Activated naive CD8-positive, alpha-beta T cell treated with anti-CD3 and anti-CD28 coated beads, Interleukin-2, amount 10 ng/mL, durations not matched to agents 7 days and 5 days (primary cell): ENCODE data around the gene SAMD1. TPM values are rescaled to one million over a fixed set of nuclear protein-coding genes. Genes with fewer than 3 reads are reported as not detected.

Source experiments
- ATAC-seq: fragments of 150-1000 bp; cut with Tn5 transposase; one replicate; pipeline ENCODE4 v1.10.0; 2021; ENCODE audit warnings: low read depth, moderate library complexity
- POLR2A ChIA-PET: fragments of 350-600 bp; sonication (Branson Sonifier 250); formaldehyde crosslinking; loops from one replicate; lab custom pipeline; 2021; ENCODE audit warnings: antibody characterized with exemption; lab: Charles Lee
- DNase-seq: peaks from one replicate; pipeline ENCODE4 v3.0.0; 2021
- H3K27ac Mint-ChIP-seq: one replicate; pipeline ENCODE4 v1.8.0; 2022; ENCODE audit warnings: mild to moderate bottlenecking, mixed read lengths
- H3K27me3 Mint-ChIP-seq: one replicate; pipeline ENCODE4 v1.8.0; 2022; ENCODE audit warnings: mild to moderate bottlenecking, moderate library complexity, mixed read lengths
- H3K36me3 Mint-ChIP-seq: one replicate; pipeline ENCODE4 v1.8.0; 2021; ENCODE audit warnings: mild to moderate bottlenecking, mixed read lengths
- H3K4me1 Mint-ChIP-seq: one replicate; pipeline ENCODE4 v1.8.0; 2021; ENCODE audit warnings: mixed read lengths
- H3K4me3 Mint-ChIP-seq: one replicate; pipeline ENCODE4 v1.8.0; 2022; ENCODE audit warnings: mild to moderate bottlenecking, moderate library complexity, mixed read lengths
- H3K9me3 Mint-ChIP-seq: one replicate; pipeline ENCODE4 v1.8.0; 2021; ENCODE audit warnings: mixed read lengths
- total RNA-seq, 2 experiments: library from RNA; stranded (reverse); gene quantifications; one replicate each; pipeline ENCODE4 v1.2.3, GENCODE V29; 2021

Gene SAMD1
- total RNA-seq, 2 experiments from 2014 or later: 58.3 to 65.6 TPM

GRCh38 chr19:14080887-14081796 is 9.4 kb downstream of the SAMD1 start:
- Mint-ChIP-seq H3K4me3 (peak overlapping the region; percentile 94), H3K27me3 (no peaks in the 10 kb centered on the region), H3K36me3 (no peaks in the 10 kb centered on the region), H3K9me3 (no peaks in the 10 kb centered on the region), H3K4me1 (peaks cover 9% of the 10 kb centered on the region), H3K27ac (peak overlapping the region; percentile 97)
- ATAC-seq (peak; percentile 92), DNase-seq (peak; percentile 99)
- POLR2A ChIA-PET: interaction anchor here (0.5 to 4.3 kb wide), 17 partner anchors 9 to 436 kb away, joined by 3 to 16 read pairs (median 3); partner anchors contain the start of genes ASF1B, IL27RA and PRKACA

GRCh38 chr19:14078411-14078810 is 12.1 kb downstream of the SAMD1 start:
- H3K9me3 Mint-ChIP-seq: no peaks in the 10 kb centered on the region
- H3K4me3 Mint-ChIP-seq: no peak overlapping the region
- DNase-seq (no peak), ATAC-seq (no peak)
- peaks cover 4% of the 10 kb centered on the region for H3K27me3 Mint-ChIP-seq
- H3K4me1 Mint-ChIP-seq: peaks cover 19% of the 10 kb centered on the region
- no peak overlapping the region for H3K27ac Mint-ChIP-seq
- POLR2A ChIA-PET: interaction anchor here (0.7 kb wide), 1 partner anchor 911 kb away, joined by 5 read pairs; no protein-coding TSS in a partner anchor
- no peaks in the 10 kb centered on the region for H3K36me3 Mint-ChIP-seq

GRCh38 chr19:14073925-14074838 is 16.4 kb downstream of the SAMD1 start:
- ATAC-seq: peak; percentile 2
- Mint-ChIP-seq H3K36me3 (no peaks in the 10 kb centered on the region), H3K27ac (peak overlapping the region; percentile 81), H3K4me3 (peak overlapping the region; percentile 96), H3K4me1 (peaks cover 14% of the 10 kb centered on the region), H3K27me3 (peaks cover 4% of the 10 kb centered on the region), H3K9me3 (no peaks in the 10 kb centered on the region)
- DNase-seq: no peak
- POLR2A ChIA-PET: interaction anchor here (0.7 to 3.0 kb wide), 5 partner anchors 42 to 215 kb away, joined by 3 to 19 read pairs (median 3); partner anchors contain the start of genes DCAF15 and IL27RA

DNA sequence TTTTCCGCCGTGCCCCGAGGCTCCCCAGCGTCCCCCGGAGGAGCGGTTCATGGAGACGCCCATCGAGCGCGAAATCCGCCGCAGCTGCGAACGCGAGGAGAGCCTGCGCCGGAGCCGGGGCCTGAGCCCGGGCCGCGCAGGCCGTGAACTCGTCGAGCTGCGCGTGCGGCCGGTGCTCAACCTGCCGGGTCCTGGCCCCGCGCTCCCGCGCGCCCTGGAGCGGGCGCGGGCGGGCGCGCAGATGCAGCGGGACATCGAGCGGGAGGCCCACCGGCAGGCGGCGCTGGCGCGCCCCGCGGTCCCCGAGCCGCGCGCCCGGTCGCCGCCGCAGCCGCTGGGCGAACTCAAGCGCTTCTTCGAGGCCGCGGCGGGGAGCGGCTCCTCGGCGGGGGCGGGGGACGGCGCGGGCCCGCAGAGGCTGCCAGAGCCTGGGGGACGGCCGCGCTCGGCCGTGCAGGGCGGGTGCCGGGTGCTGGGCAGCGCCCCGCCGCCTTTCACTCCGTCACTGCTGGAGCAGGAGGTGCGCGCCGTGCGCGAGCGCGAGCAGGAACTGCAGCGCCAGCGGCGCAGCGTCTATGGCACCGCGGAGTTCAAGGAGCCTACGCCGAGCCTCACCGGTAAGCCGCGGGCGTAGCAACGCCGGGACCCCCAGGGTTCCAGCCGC is 17.2 kb downstream of the SAMD1 start:
- H3K27me3 Mint-ChIP-seq: peaks cover 6% of the 10 kb centered on the region
- POLR2A ChIA-PET: interaction anchor here (0.7 to 3.0 kb wide), 5 partner anchors 42 to 214 kb away, joined by 3 to 19 read pairs (median 3); partner anchors contain the start of genes DCAF15 and IL27RA
- H3K27ac Mint-ChIP-seq: peak overlapping the region; percentile 81
- no peaks in the 10 kb centered on the region for H3K9me3 Mint-ChIP-seq
- H3K36me3 Mint-ChIP-seq: no peaks in the 10 kb centered on the region
- DNase-seq (peak; percentile 93), ATAC-seq (peak; percentile 77)
- H3K4me3 Mint-ChIP-seq: peak overlapping the region; percentile 96
- H3K4me1 Mint-ChIP-seq: peaks cover 14% of the 10 kb centered on the region

DNA sequence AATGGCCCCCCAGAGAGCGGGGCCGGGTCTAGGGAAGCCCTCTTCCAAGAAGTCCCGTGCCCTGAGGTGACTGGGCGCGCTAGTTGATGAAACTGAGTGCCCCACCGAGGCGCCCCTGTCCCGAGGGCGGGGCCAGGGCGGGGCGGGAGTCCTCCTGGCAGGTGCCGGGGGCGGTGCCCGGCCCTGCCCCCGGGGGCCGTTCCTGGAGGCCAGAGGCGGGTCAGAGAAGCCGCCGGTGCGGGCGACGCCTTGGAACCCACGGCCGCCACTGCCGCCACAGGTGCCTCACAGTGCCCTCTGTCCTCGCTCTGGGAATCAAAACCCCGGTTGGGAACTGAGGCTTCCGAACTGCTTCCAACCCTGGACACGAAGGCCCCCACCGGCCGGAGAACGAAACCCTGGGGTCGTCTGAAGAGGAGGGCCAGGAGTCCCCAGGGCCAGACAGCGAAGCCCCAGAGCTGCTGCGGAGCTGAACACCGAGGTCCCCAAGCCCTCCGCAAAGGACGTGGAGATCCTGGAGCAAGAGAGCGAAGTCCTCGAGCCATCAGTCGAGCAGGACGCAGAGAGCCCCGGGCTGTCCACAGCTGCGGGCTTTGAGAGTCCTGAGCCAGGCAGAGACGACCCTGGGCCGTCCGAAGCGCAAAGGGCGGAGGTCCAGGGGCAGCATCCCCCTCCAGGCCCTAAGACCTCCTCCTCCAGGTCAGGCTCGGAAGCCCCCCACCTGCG is 17.9 kb downstream of the SAMD1 start, which contains the start of gene MISP3:
Gene MISP3 (plus strand): TSS at position 252 of the 726 bp plus-strand sequence. CDS start 524 bp downstream, outside the sequence.
- Mint-ChIP-seq H3K4me1 (peaks cover 14% of the 10 kb centered on the region), H3K27me3 (peaks cover 6% of the 10 kb centered on the region), H3K9me3 (no peaks in the 10 kb centered on the region), H3K4me3 (peak within 1 kb of the TSS; percentile 96), H3K36me3 (no peaks in the 10 kb centered on the region), H3K27ac (peak within 1 kb of the TSS; percentile 81)
- POLR2A ChIA-PET: interaction anchor here (0.9 to 3.0 kb wide), 4 partner anchors 41 to 196 kb away, joined by 3 to 19 read pairs (median 5); partner anchors contain the start of genes IL27RA and NANOS3
- DNase-seq: peak; percentile 70
- peak; percentile 6 for ATAC-seq

GRCh38 chr19:14070268-14071050 is 20.1 kb downstream of the SAMD1 start:
- Mint-ChIP-seq H3K36me3 (no peaks in the 10 kb centered on the region), H3K4me1 (peaks cover 16% of the 10 kb centered on the region), H3K9me3 (no peaks in the 10 kb centered on the region), H3K27me3 (peaks cover 10% of the 10 kb centered on the region), H3K4me3 (no peak overlapping the region), H3K27ac (no peak overlapping the region)
- DNase-seq (no peak), ATAC-seq (no peak)
- POLR2A ChIA-PET: interaction anchor here (0.6 to 3.6 kb wide), 6 partner anchors 10 to 283 kb away, joined by 3 to 11 read pairs (median 3); partner anchors contain the start of gene IL27RA

DNA sequence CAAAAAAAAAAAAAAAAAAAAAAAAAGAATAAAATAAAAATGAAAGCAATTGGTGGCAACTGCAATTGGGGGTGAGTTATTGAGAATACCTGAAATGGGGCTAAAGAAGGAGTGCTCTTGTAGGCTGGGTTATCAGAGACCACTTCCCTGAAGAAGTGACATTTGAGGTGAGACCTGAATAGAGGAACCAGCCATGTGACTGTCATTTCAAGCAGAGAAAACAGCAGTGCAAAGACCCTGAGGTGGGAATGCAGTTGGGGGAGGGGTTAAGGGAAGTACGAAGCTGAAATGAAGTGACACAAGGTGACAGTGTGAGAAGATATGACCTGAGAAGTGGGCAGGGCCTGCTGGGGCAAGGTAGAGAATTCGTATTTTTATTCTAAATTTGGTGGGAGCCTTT is 24.4 kb downstream of the SAMD1 start:
- H3K27me3 Mint-ChIP-seq: peaks cover 14% of the 10 kb centered on the region
- POLR2A ChIA-PET: no interaction called here
- H3K27ac Mint-ChIP-seq: no peak overlapping the region
- H3K9me3 Mint-ChIP-seq: no peaks in the 10 kb centered on the region
- ATAC-seq (peak; percentile 42), DNase-seq (no peak)
- peaks cover 4% of the 10 kb centered on the region for H3K4me1 Mint-ChIP-seq
- H3K4me3 Mint-ChIP-seq: no peak overlapping the region
- H3K36me3 Mint-ChIP-seq: no peaks in the 10 kb centered on the region

- ATAC-seq (no peak), DNase-seq (no peak)
- Mint-ChIP-seq H3K27ac (no peak overlapping the region), H3K4me3 (no peak overlapping the region), H3K36me3 (no peaks in the 10 kb centered on the region), H3K27me3 (peaks cover 32% of the 10 kb centered on the region), H3K9me3 (no peaks in the 10 kb centered on the region), H3K4me1 (peaks cover 10% of the 10 kb centered on the region)
- POLR2A ChIA-PET: no interaction called here
These were observed 27.4 kb downstream of the SAMD1 start for GRCh38 chr19:14063105-14063504.

GRCh38 chr19:14062558-14062855 is 28.0 kb downstream of the SAMD1 start:
- H3K36me3 Mint-ChIP-seq: no peaks in the 10 kb centered on the region
- no peaks in the 10 kb centered on the region for H3K9me3 Mint-ChIP-seq
- H3K27me3 Mint-ChIP-seq: peaks cover 38% of the 10 kb centered on the region
- no peak overlapping the region for H3K4me3 Mint-ChIP-seq
- DNase-seq: no peak
- no peak for ATAC-seq
- no peak overlapping the region for H3K27ac Mint-ChIP-seq
- H3K4me1 Mint-ChIP-seq: peaks cover 12% of the 10 kb centered on the region
- POLR2A ChIA-PET: no interaction called here

- no peak within 1 kb of the TSS for H3K4me3 Mint-ChIP-seq
- H3K27me3 Mint-ChIP-seq: peaks cover 41% of the 10 kb centered on the region
- no peaks in the 10 kb centered on the region for H3K36me3 Mint-ChIP-seq
- H3K27ac Mint-ChIP-seq: no peak within 1 kb of the TSS
- peaks cover 12% of the 10 kb centered on the region for H3K4me1 Mint-ChIP-seq
- DNase-seq: no peak
- POLR2A ChIA-PET: no interaction called here
- ATAC-seq: no peak
- H3K9me3 Mint-ChIP-seq: no peaks in the 10 kb centered on the region
These were observed 28.6 kb downstream of the SAMD1 start, which contains the start of gene PALM3 for GRCh38 chr19:14061751-14062557. Gene PALM3 (minus strand): TSS chr19:14062076. CDS start chr19:14061980, 96 bp downstream.
